ENCODE measurements around the gene UBTD1.
"Not testable (repeated sequence)": the region's sequence is repeated elsewhere in the genome, so short reads cannot be mapped to it uniquely, and the experiment has no call there.

The UBTD1 gene

GRCh38 chr10:97560731-97561381 is 62.1 kb downstream of the UBTD1 start:
- DNase-seq (ENCODE audit: low spot score); FAIRE-seq: not testable (repeated sequence)

GRCh38 chr10:97561386-97562077 is 62.8 kb downstream of the UBTD1 start:
- not testable (repeated sequence) for FAIRE-seq; DNase-seq (ENCODE audit: low spot score)

GRCh38 chr10:97562329-97562728 is 63.6 kb downstream of the UBTD1 start:
- not testable (repeated sequence) for FAIRE-seq; DNase-seq (ENCODE audit: low spot score)

- FAIRE-seq (no peak), DNase-seq (ENCODE audit: low spot score) (no peak)
Measured at GRCh38 chr10:97563337-97563736, 64.6 kb downstream of the UBTD1 start.

DNA sequence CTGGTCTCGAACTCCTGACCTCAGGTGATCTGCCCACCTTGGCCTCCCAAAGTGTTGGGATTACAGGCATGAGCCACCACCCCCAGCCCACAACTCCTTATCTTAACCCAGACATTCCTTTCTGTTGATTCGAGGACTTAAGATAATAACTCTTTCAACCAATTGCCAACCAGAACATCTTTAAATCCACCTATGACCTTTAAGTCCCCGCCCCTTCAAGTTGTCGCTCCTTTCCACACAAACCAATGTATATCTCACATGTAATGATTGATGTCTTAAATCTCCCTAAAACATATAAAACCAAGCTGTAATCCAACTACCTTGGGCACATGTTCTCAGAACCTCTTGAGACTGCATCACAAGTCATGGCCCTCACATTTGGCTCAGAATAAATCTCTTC is 66.1 kb downstream of the UBTD1 start:
- no peak for FAIRE-seq

DNA sequence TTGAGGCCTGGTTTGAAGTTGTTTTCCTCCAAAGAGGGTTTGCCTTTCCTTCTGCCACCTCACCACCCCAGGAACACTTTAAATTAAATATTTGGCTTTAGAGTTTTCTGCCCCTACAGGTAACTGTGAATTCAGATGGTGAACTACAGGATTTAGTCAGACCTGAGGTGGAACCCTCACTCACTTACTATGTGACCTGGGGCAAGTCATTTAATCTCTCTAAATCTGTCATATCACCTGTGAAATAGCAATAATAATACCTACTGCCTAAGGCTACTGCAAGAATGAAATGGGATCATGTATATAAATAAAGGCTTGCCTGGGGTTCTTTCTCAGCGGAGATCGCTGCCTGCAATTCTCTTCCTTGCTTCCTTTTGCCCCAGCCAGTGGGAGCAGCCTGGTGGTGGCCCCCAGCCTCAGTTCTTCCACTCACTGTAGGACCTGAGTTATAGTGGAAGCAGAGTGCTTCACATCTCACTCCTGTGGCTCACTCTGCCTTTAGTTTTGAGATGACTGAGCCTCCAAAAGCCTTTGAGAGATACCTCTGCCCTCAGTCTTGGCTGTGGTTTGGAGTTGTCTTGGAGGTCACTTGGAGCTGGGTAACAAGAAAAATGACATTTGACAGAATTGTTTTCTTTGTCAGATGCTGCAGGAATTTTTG is 67.7 kb downstream of the UBTD1 start:
- FAIRE-seq (no peak), DNase-seq (ENCODE audit: low spot score) (no peak)

More for the DNA sequence above, 66.1 kb downstream of the UBTD1 start:
- DNase-seq (ENCODE audit: low spot score), result no peak

GRCh38 chr10:97567891-97568290 is 69.2 kb downstream of the UBTD1 start:
- FAIRE-seq, result no peak
- DNase-seq (ENCODE audit: low spot score), result no peak

GRCh38 chr10:97570146-97570788 is 71.5 kb downstream of the UBTD1 start:
- FAIRE-seq (no peak), DNase-seq (ENCODE audit: low spot score) (no peak)

DNA sequence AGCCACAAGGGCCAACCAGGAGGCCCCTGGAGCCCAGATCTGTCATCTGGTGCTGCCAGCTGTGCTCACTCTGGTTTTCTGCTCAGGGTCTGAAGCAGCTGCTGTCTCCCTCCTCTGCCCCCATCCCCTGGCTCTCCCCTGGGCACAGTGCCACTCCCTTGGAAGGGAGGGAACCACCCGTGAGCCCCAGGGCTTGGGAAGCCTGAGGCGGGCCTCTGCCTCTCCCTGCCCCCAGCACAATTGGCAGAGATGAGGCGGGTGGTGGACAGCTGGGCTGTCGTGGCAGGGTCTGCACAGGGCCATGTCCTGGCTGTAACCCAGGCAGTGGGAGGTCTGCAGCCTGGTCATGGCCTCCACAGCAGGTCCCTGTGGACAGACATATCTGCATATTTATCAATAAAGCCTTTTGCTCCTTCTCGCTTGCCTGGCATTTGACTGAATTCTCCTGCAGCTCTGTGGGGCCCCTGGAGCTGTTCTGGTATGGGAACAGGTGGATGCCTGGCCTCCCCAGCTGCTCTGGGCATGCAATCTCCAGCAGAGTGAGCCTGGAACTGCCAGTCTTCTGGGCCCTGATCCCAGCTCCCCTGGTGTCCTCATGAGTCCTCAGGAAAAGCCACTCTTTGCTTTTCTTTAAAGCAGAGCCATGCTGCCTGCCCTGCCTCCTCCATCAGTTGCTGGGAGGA is 72.2 kb downstream of the UBTD1 start:
- FAIRE-seq, result no peak
- no peak for DNase-seq (ENCODE audit: low spot score)

DNA sequence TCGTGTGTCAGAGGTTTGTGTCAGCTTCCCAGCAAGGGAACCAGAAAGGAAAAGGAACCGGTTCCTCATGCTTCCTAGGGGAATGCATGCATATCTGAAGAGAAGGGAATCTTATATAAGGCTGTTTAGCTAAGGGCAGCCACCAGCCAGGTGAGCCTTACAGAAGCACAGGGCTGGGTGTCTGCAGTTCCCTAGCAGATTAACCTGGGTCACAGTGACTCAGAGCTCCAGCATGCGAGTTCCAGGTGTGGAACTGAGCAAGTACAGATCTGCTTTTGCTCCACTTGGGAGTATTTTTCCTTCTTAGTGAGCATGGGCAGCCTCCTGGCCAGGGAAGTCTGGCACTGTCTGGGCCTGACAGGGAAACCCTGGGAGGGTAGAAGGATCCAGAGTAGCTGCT is 72.9 kb downstream of the UBTD1 start:
- FAIRE-seq, result no peak

GRCh38 chr10:97572214-97572989 is 73.7 kb downstream of the UBTD1 start, which contains the start of gene ANKRD2:
TSS of gene ANKRD2 (plus strand) at chr10:97572779. CDS start at chr10:97572789, 10 bp downstream.
- DNase-seq (ENCODE audit: low spot score) (peak; percentile 64), FAIRE-seq (peak; percentile 32)

More for the DNA sequence above, 72.9 kb downstream of the UBTD1 start:
- DNase-seq (ENCODE audit: low spot score), result no peak

GRCh38 chr10:97573021-97573420 is 74.3 kb downstream of the UBTD1 start:
- no peak for DNase-seq (ENCODE audit: low spot score)
- FAIRE-seq, result no peak

DNA sequence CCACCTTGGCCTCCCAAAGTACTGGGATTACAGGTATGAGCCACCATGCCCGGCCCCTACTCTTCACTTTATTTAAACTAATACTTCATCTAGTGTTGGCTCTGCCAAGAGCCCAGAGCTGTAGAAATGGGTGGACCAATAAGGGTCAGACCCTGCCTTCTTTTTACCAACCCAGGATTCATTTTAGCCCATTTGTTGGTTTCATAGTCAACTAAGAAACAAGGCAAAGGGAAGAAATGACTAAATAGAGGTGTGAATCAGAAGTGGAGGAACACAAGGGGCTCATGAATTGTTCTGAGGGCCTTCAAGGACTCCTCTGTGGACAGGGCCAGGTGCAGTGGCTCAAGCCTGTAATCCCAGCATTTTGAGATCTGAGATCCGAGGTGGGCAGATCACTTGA is 74.9 kb downstream of the UBTD1 start:
- DNase-seq (ENCODE audit: low spot score) (no peak), FAIRE-seq (no peak)

DNA sequence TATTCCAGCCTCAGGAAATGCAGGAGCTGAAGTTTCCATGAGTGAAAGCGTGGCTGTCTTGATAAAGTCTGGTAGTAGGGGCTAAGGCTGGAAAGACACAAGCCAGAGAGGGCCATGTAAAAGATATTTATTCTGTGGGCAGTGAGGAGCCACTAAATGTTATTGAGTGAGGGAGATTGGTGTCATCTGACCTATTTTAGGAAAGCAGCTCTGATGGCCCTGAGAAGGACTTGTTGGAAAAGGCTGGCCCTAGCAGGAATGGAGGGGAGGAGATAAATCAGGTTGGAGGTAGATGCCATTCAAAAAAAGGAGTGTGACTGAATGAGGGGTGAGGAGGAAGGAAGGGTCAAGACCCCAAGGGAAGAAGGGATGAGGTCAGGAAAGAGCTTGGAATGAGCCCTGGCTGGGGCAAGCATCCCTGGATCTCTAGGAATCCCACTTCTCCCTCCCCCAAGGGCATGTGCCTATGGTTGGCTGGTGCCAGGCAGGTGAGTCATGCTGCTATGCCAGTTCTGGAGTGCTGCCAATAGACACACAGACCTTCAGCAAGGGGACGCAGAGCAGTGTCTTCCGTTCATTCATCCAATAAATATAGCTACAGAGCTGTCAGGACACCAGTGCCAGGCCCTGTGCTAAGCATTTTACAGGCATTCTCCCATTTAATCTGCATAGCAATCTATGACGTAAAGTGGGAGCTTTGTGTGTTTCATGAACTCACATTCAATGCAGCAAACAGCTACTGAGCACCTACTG is 75.8 kb downstream of the UBTD1 start:
- FAIRE-seq, result peak; percentile 91

GRCh38 chr10:97575127-97575668 is 76.5 kb downstream of the UBTD1 start:
- peak; percentile 54 for DNase-seq (ENCODE audit: low spot score)
- peak; percentile 13 for FAIRE-seq

More for the DNA sequence above, 75.8 kb downstream of the UBTD1 start:
- peak; percentile 95 for DNase-seq (ENCODE audit: low spot score)

- not testable (repeated sequence) for FAIRE-seq; DNase-seq (ENCODE audit: low spot score)
Measured at GRCh38 chr10:97576487-97576886, 77.8 kb downstream of the UBTD1 start.

DNA sequence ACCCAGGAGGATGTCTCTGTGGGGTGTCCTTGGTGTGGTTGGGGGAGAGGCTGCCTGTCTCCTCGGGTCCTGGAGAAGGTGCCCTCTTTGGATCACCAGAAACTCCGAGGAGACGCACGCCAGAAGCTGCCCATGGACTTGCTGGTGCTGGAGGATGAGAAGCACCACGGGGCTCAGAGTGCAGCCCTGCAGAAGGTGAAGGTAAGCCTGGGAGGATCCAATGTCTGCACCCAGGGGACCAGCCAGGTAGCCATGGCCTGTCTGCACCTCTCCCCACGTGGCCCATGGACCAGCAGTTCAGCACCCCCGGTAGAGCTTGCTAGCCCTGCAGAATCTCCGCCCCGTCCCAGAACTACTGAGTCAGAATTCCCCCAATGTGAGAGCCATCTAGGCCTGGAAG is 79.0 kb downstream of the UBTD1 start:
- no peak for DNase-seq (ENCODE audit: low spot score)
- FAIRE-seq, result no peak

DNA sequence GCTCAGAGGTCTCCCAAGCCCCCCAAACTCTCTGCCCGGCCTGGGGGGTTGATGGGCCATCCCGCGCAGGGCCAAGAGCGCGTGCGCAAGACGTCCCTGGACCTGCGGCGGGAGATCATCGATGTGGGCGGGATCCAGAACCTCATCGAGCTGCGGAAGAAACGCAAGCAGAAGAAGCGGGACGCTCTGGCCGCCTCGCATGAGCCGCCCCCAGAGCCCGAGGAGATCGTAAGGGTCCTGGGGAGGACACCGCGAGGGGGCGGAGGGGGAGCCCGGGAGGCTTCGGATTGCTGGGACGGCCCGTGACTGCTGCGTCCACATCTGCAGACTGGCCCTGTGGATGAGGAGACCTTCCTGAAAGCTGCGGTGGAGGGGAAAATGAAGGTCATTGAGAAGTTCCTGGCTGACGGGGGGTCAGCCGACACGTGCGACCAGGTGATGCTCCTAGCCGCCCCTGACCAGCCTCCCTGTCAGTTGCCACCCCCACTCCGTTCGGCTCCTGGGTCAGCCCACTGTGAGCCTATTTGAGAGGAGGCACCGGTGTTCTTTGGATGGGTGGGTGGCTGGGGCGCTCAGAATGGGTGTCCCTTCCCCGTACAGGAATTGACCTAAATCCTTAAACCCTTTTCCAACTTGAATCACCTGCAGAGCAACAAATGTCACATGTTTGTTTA is 79.6 kb downstream of the UBTD1 start:
- DNase-seq (ENCODE audit: low spot score), result no peak
- FAIRE-seq, result no peak

Data from urothelium cell line (cell line).